ENCODE measurements around the gene GOLIM4. TPM values are rescaled to one million over a fixed set of nuclear protein-coding genes. Genes with fewer than 3 reads are reported as not detected.
A peak's percentile ranks its signal among the peaks of the same experiment; 100 is the strongest.

Gene GOLIM4
- total RNA-seq, 1 donor from 2014 or later: 36.6 TPM

- Mint-ChIP-seq H3K4me3 (no peak overlapping the region), H3K36me3 (peaks cover 12% of the 10 kb centered on the region), H3K27ac (no peak overlapping the region), H3K27me3 (peaks cover 2% of the 10 kb centered on the region), H3K4me1 (ENCODE audit: unreplicated experiment) (peaks cover 41% of the 10 kb centered on the region), H3K9me3 (peaks cover 3% of the 10 kb centered on the region)
- no peak for TF ChIP-seq CTCF (conservative IDR thresholded peaks at IDR 0.05)
- DNase-seq (ENCODE audit: extremely low spot score, unreplicated experiment): no peak
Measured at GRCh38 chr3:168052515-168052914, 43.2 kb downstream of the GOLIM4 start.

GRCh38 chr3:168051531-168052471 lies 43.9 kb downstream of the GOLIM4 start:
- Mint-ChIP-seq H3K4me3 (peak overlapping the region; percentile 24), H3K4me1 (ENCODE audit: unreplicated experiment) (peaks cover 47% of the 10 kb centered on the region), H3K27me3 (peaks cover 2% of the 10 kb centered on the region), H3K27ac (peak overlapping the region; percentile 46), H3K36me3 (peaks cover 8% of the 10 kb centered on the region), H3K9me3 (peaks cover 3% of the 10 kb centered on the region)
- no peak for DNase-seq (ENCODE audit: extremely low spot score, unreplicated experiment)
- no peak for TF ChIP-seq CTCF (conservative IDR thresholded peaks at IDR 0.05)

- H3K36me3 Mint-ChIP-seq: peaks cover 6% of the 10 kb centered on the region
- peaks cover 2% of the 10 kb centered on the region for H3K27me3 Mint-ChIP-seq
- no peak for DNase-seq (ENCODE audit: extremely low spot score, unreplicated experiment)
- H3K4me3 Mint-ChIP-seq: no peak overlapping the region
- H3K9me3 Mint-ChIP-seq: peaks cover 3% of the 10 kb centered on the region
- no peak for TF ChIP-seq CTCF (conservative IDR thresholded peaks at IDR 0.05)
- no peak overlapping the region for H3K27ac Mint-ChIP-seq
- H3K4me1 Mint-ChIP-seq (ENCODE audit: unreplicated experiment): peaks cover 47% of the 10 kb centered on the region
Measured at GRCh38 chr3:168051070-168051469, 44.7 kb downstream of the GOLIM4 start.

- Mint-ChIP-seq H3K27ac (no peak overlapping the region), H3K4me1 (ENCODE audit: unreplicated experiment) (peaks cover 47% of the 10 kb centered on the region), H3K4me3 (no peak overlapping the region), H3K27me3 (peaks cover 2% of the 10 kb centered on the region), H3K36me3 (no peaks in the 10 kb centered on the region), H3K9me3 (no peaks in the 10 kb centered on the region)
- TF ChIP-seq CTCF (conservative IDR thresholded peaks at IDR 0.05): no peak
- DNase-seq (ENCODE audit: extremely low spot score, unreplicated experiment): no peak
Measured at GRCh38 chr3:168049367-168049974, 46.3 kb downstream of the GOLIM4 start.

GRCh38 chr3:168048414-168049330 lies 47.1 kb downstream of the GOLIM4 start:
- no peak overlapping the region for H3K4me3 Mint-ChIP-seq
- DNase-seq (ENCODE audit: extremely low spot score, unreplicated experiment): no peak
- H3K27ac Mint-ChIP-seq: no peak overlapping the region

More at GRCh38 chr3:168048414-168049330, 47.1 kb downstream of the GOLIM4 start:
- peaks cover 40% of the 10 kb centered on the region for H3K4me1 Mint-ChIP-seq (ENCODE audit: unreplicated experiment)
- TF ChIP-seq CTCF (conservative IDR thresholded peaks at IDR 0.05): no peak
- H3K9me3 Mint-ChIP-seq: no peaks in the 10 kb centered on the region
- H3K27me3 Mint-ChIP-seq: peaks cover 2% of the 10 kb centered on the region
- H3K36me3 Mint-ChIP-seq: no peaks in the 10 kb centered on the region

Measured in type B pancreatic cell (in vitro differentiated cells).